Measurements from ENCODE around the gene C2CD2L.
"Not testable (repeated sequence)": the region's sequence is repeated elsewhere in the genome, so short reads cannot be mapped to it uniquely, and the experiment has no call there.

C2CD2L gene

GRCh38 chr11:119115484-119116234 lies 8.5 kb downstream of the C2CD2L start:
- no peak for DNase-seq (ENCODE audit: low spot score)

- no peak for DNase-seq (ENCODE audit: low spot score)
These were observed 9.1 kb downstream of the C2CD2L start for GRCh38 chr11:119116235-119116594.

- DNase-seq (ENCODE audit: low spot score), result no peak
These were observed 9.5 kb downstream of the C2CD2L start for GRCh38 chr11:119116601-119117000.

GRCh38 chr11:119117004-119117706 lies 10.0 kb downstream of the C2CD2L start:
- DNase-seq (ENCODE audit: low spot score), result no peak

GRCh38 chr11:119118227-119118626 lies 11.1 kb downstream of the C2CD2L start:
- DNase-seq (ENCODE audit: low spot score), result no peak

GRCh38 chr11:119118946-119119345 lies 11.8 kb downstream of the C2CD2L start:
- no peak for DNase-seq (ENCODE audit: low spot score)

- no peak for DNase-seq (ENCODE audit: low spot score)
These were observed 13.5 kb downstream of the C2CD2L start for GRCh38 chr11:119120639-119121007.

GRCh38 chr11:119121008-119121810 lies 14.1 kb downstream of the C2CD2L start, which contains the start of gene HINFP:
HINFP (plus strand) TSS chr11:119121580; CDS start chr11:119126945, 5,365 bp downstream.
- DNase-seq (ENCODE audit: low spot score), result peak; percentile 100

GRCh38 chr11:119121811-119122124 lies 14.6 kb downstream of the C2CD2L start:
- no peak for DNase-seq (ENCODE audit: low spot score)

GRCh38 chr11:119125821-119126220 lies 18.7 kb downstream of the C2CD2L start:
- no peak for DNase-seq (ENCODE audit: low spot score)

- DNase-seq (ENCODE audit: low spot score), result no peak
These were observed 19.6 kb downstream of the C2CD2L start for GRCh38 chr11:119126675-119127268.

- no peak for DNase-seq (ENCODE audit: low spot score)
These were observed 23.5 kb downstream of the C2CD2L start for GRCh38 chr11:119130662-119131061.

GRCh38 chr11:119134389-119134978 lies 27.3 kb downstream of the C2CD2L start:
- peak; percentile 34 for DNase-seq (ENCODE audit: low spot score)

- not testable (repeated sequence) for DNase-seq (ENCODE audit: low spot score)
These were observed 32.1 kb downstream of the C2CD2L start for GRCh38 chr11:119139276-119139675.

- peak; percentile 75 for DNase-seq (ENCODE audit: low spot score)
These were observed 37.8 kb downstream of the C2CD2L start for GRCh38 chr11:119144825-119145486.

GRCh38 chr11:119145551-119145950 lies 38.4 kb downstream of the C2CD2L start:
- no peak for DNase-seq (ENCODE audit: low spot score)

GRCh38 chr11:119147604-119148333 lies 40.6 kb downstream of the C2CD2L start:
- peak; percentile 94 for DNase-seq (ENCODE audit: low spot score)

GRCh38 chr11:119148720-119149017 lies 41.5 kb downstream of the C2CD2L start:
- no peak for DNase-seq (ENCODE audit: low spot score)

- peak; percentile 45 for DNase-seq (ENCODE audit: low spot score)
These were observed 42.1 kb downstream of the C2CD2L start, which contains the start of gene ABCG4 for GRCh38 chr11:119149018-119149785. ABCG4 (plus strand) TSS chr11:119149052; CDS start chr11:119149966, 914 bp downstream.

GRCh38 chr11:119149786-119150275 lies 42.7 kb downstream of the C2CD2L start:
- no peak for DNase-seq (ENCODE audit: low spot score)

All from cerebellar cortex (tissue), 1 donor.